Measurements from ENCODE around the gene FLOT2.

FLOT2 gene

GRCh38 chr17:28917029-28917428 is 19.5 kb upstream of the FLOT2 start:
- TF ChIP-seq CTCF (conservative IDR thresholded peaks at IDR 0.05; ENCODE audit: low read depth, low read length), result no peak
- H3K9ac ChIP-seq, result no peak overlapping the region
- no peak overlapping the region for H3K4me3 ChIP-seq (IDR thresholded peaks at IDR 0.05; ENCODE audit: insufficient read depth, low read depth, low read length)
- H3K4me1 ChIP-seq (ENCODE audit: low read depth, poor library complexity, severe bottlenecking), result peaks cover 8% of the 10 kb centered on the region
- no peaks in the 10 kb centered on the region for H3K27me3 ChIP-seq (ENCODE audit: insufficient read depth, low read depth)
- H3K4me2 ChIP-seq, result no peak overlapping the region
- H2AFZ ChIP-seq (ENCODE audit: low read depth), result no peak overlapping the region
- peaks cover 27% of the 10 kb centered on the region; the same call in 1 of the 2 replicates for H3K36me3 ChIP-seq (ENCODE audit: insufficient read depth)
- H3K79me2 ChIP-seq (ENCODE audit: insufficient read depth, low read depth), result no peaks in the 10 kb centered on the region
- H3K27ac ChIP-seq, result no peak overlapping the region; the same call in 1 of the 2 replicates
- H4K20me1 ChIP-seq (ENCODE audit: insufficient read depth), result peaks cover 5% of the 10 kb centered on the region; the same call in 1 of the 2 replicates

GRCh38 chr17:28916302-28916934 is 18.9 kb upstream of the FLOT2 start:
- H4K20me1 ChIP-seq (ENCODE audit: insufficient read depth), result peaks cover 5% of the 10 kb centered on the region; the same call in 1 of the 2 replicates
- peak; percentile 90 for TF ChIP-seq CTCF (conservative IDR thresholded peaks at IDR 0.05; ENCODE audit: low read depth, low read length)
- H3K27ac ChIP-seq, result no peak overlapping the region; the same call in 1 of the 2 replicates
- no peaks in the 10 kb centered on the region for H3K27me3 ChIP-seq (ENCODE audit: insufficient read depth, low read depth)
- peaks cover 8% of the 10 kb centered on the region for H3K4me1 ChIP-seq (ENCODE audit: low read depth, poor library complexity, severe bottlenecking)
- no peak overlapping the region for H3K4me2 ChIP-seq
- no peak overlapping the region for H3K9ac ChIP-seq
- H2AFZ ChIP-seq (ENCODE audit: low read depth), result no peak overlapping the region
- no peaks in the 10 kb centered on the region for H3K79me2 ChIP-seq (ENCODE audit: insufficient read depth, low read depth)
- H3K4me3 ChIP-seq (IDR thresholded peaks at IDR 0.05; ENCODE audit: insufficient read depth, low read depth, low read length), result no peak overlapping the region
- peaks cover 27% of the 10 kb centered on the region; the same call in 1 of the 2 replicates for H3K36me3 ChIP-seq (ENCODE audit: insufficient read depth)

- H2AFZ ChIP-seq (ENCODE audit: low read depth), result no peak overlapping the region
- TF ChIP-seq CTCF (conservative IDR thresholded peaks at IDR 0.05; ENCODE audit: low read depth, low read length), result no peak
- peaks cover 22% of the 10 kb centered on the region; the same call in 1 of the 2 replicates for H3K36me3 ChIP-seq (ENCODE audit: insufficient read depth)
- H3K9ac ChIP-seq, result no peak overlapping the region
- peaks cover 8% of the 10 kb centered on the region for H3K4me1 ChIP-seq (ENCODE audit: low read depth, poor library complexity, severe bottlenecking)
- H3K4me2 ChIP-seq, result no peak overlapping the region
- H4K20me1 ChIP-seq (ENCODE audit: insufficient read depth), result no peaks in the 10 kb centered on the region
- H3K79me2 ChIP-seq (ENCODE audit: insufficient read depth, low read depth), result no peaks in the 10 kb centered on the region
- no peak overlapping the region for H3K27ac ChIP-seq
- H3K27me3 ChIP-seq (ENCODE audit: insufficient read depth, low read depth), result no peaks in the 10 kb centered on the region
- H3K4me3 ChIP-seq (IDR thresholded peaks at IDR 0.05; ENCODE audit: insufficient read depth, low read depth, low read length), result no peak overlapping the region
Observed at GRCh38 chr17:28912938-28913333, 15.4 kb upstream of the FLOT2 start.

- H2AFZ ChIP-seq (ENCODE audit: low read depth), result no peak overlapping the region
- H3K27ac ChIP-seq, result no peak overlapping the region
- no peak overlapping the region for H3K4me2 ChIP-seq
- no peak overlapping the region for H3K4me3 ChIP-seq (IDR thresholded peaks at IDR 0.05; ENCODE audit: insufficient read depth, low read depth, low read length)
- H4K20me1 ChIP-seq (ENCODE audit: insufficient read depth), result no peaks in the 10 kb centered on the region
- peaks cover 22% of the 10 kb centered on the region; the same call in 1 of the 2 replicates for H3K36me3 ChIP-seq (ENCODE audit: insufficient read depth)
- no peaks in the 10 kb centered on the region for H3K79me2 ChIP-seq (ENCODE audit: insufficient read depth, low read depth)
- peak; percentile 43 for TF ChIP-seq CTCF (conservative IDR thresholded peaks at IDR 0.05; ENCODE audit: low read depth, low read length)
- H3K4me1 ChIP-seq (ENCODE audit: low read depth, poor library complexity, severe bottlenecking), result peaks cover 8% of the 10 kb centered on the region
- H3K27me3 ChIP-seq (ENCODE audit: insufficient read depth, low read depth), result no peaks in the 10 kb centered on the region
- no peak overlapping the region for H3K9ac ChIP-seq
Observed at GRCh38 chr17:28912281-28912937, 14.9 kb upstream of the FLOT2 start.
